Fibroblast of lung (primary cell): Measurements from ENCODE around the gene KCNK10. TPM values are rescaled to one million over a fixed set of nuclear protein-coding genes. Genes with fewer than 3 reads are reported as not detected.

ENCODE experiments used
- DNase-seq, 2 donors: peaks; one replicate each; pipeline versions ENCODE4 v3.0.0 to v3.0.0-alpha.2; 2010; ENCODE audit warnings: low read depth in 2 of 2
- H2AFZ ChIP-seq: 2 replicates; pipeline ENCODE4 v1.5.1; 2012; ENCODE audit warnings: low read length, control low read depth, inconsistent platforms
- H3K27ac ChIP-seq: 2 replicates; pipeline ENCODE4 v1.5.1; 2011; ENCODE audit warnings: low read length, control low read depth; ENCODE audit not compliant: insufficient read depth
- H3K27me3 ChIP-seq: 2 replicates; pipeline ENCODE4 v1.5.1; 2011; ENCODE audit warnings: mild to moderate bottlenecking, low read length; ENCODE audit not compliant: control insufficient read depth, insufficient read depth
- H3K36me3 ChIP-seq: 2 replicates; pipeline ENCODE4 v1.5.1; 2011; ENCODE audit warnings: low read length; ENCODE audit not compliant: control insufficient read depth, insufficient read depth
- H3K4me1 ChIP-seq: 2 replicates; pipeline ENCODE4 v1.5.1; 2011; ENCODE audit warnings: low read length; ENCODE audit not compliant: control insufficient read depth, insufficient read depth; ENCODE audit errors: extremely low read depth
- H3K4me2 ChIP-seq: 2 replicates; pipeline ENCODE4 v1.5.1; 2011; ENCODE audit warnings: low read length, control low read depth; ENCODE audit not compliant: insufficient read depth; ENCODE audit errors: extremely low read depth
- H3K4me3 ChIP-seq, 4 experiments: fragments of 200-600 bp in 1 of 4; sonication (generic) in 1 of 4; replicated peaks in 1 of 4; 2 replicates each; pipeline ENCODE4 v1.5.1; 2011 to 2016; ENCODE audit warnings: low read length in 4 of 4, low read depth in 3 of 4, mild to moderate bottlenecking in 3 of 4, control low read depth in 2 of 4, inconsistent platforms in 1 of 4, mixed read lengths in 1 of 4; ENCODE audit not compliant: insufficient read depth in 1 of 4; ENCODE audit errors: control extremely low read depth in 1 of 4
- H3K79me2 ChIP-seq: 2 replicates; pipeline ENCODE4 v1.5.1; 2012; ENCODE audit warnings: mild to moderate bottlenecking, low read length, inconsistent platforms; ENCODE audit not compliant: control insufficient read depth, insufficient read depth
- H3K9ac ChIP-seq: 2 replicates; pipeline ENCODE4 v1.5.1; 2011; ENCODE audit warnings: mild to moderate bottlenecking, low read length, control low read depth; ENCODE audit not compliant: insufficient read depth
- H3K9me3 ChIP-seq: 2 replicates; pipeline ENCODE4 v1.5.1; 2012; ENCODE audit warnings: low read depth, low read length; ENCODE audit not compliant: control insufficient read depth, insufficient read depth
- H4K20me1 ChIP-seq: 2 replicates; pipeline ENCODE4 v1.5.1; 2011; ENCODE audit warnings: low read length; ENCODE audit not compliant: control insufficient read depth, insufficient read depth; ENCODE audit errors: extremely low read depth
- CTCF ChIP-seq, 2 donors: IDR thresholded peaks in 1 of 2; conservative IDR thresholded peaks in 1 of 2; 1 replicate in 1 of 2; 2 replicates in 1 of 2; pipeline ENCODE4 v1.5.1; 2011 to 2012; ENCODE audit warnings: low read length in 2 of 2, control low read depth in 1 of 2, inconsistent platforms in 1 of 2, low read depth in 1 of 2, mild to moderate bottlenecking in 1 of 2
- EZH2 ChIP-seq: IDR thresholded peaks from 2 replicates; pipeline ENCODE4 v1.5.1; 2012; ENCODE audit warnings: low read length, control low read depth, mild to moderate bottlenecking; ENCODE audit errors: missing control alignments
- polyA plus RNA-seq, 2 donors: library from polyadenylated mRNA; depleted of rRNA in 1 of 2; stranded (reverse) in 1 of 2; unstranded in 1 of 2; fragments of >200 nt; gene quantifications; 2 replicates each; pipeline ENCODE4 v1.2.1, GENCODE V29; 2011 to 2012; ENCODE audit warnings: missing spikeins in 1 of 2
- total RNA-seq: library from RNA; depleted of rRNA; stranded (reverse); fragments of >200 nt; gene quantifications from 2 replicates; pipeline ENCODE4 v1.2.1, GENCODE V29; 2014

KCNK10 gene
- total and polyA plus RNA-seq, 2 donors (not counting 1 experiment from before 2014, with no cell fraction given), result not detected

GRCh38 chr14:88163731-88164255 is 159.3 kb downstream of the KCNK10 start:
- no peaks in the 10 kb centered on the region for H4K20me1 ChIP-seq
- H3K9me3 ChIP-seq, result no peaks in the 10 kb centered on the region
- no peak overlapping the region for H3K4me2 ChIP-seq
- H3K79me2 ChIP-seq, result no peaks in the 10 kb centered on the region
- TF ChIP-seq CTCF (conservative IDR thresholded peaks at IDR 0.05 in 1 of 2, IDR thresholded peaks at IDR 0.05 in 1 of 2; ENCODE audit: low read depth in 1 of 2, low read length in 2 of 2) (no peak), EZH2 (no peak)
- H3K9ac ChIP-seq, result no peak overlapping the region
- no peaks in the 10 kb centered on the region for H3K36me3 ChIP-seq
- no peak for DNase-seq
- no peaks in the 10 kb centered on the region for H3K27me3 ChIP-seq
- H3K4me1 ChIP-seq, result no peaks in the 10 kb centered on the region
- H3K4me3 ChIP-seq, result no peak overlapping the region
- H3K27ac ChIP-seq, result no peak overlapping the region
- H2AFZ ChIP-seq, result no peak overlapping the region

DNA sequence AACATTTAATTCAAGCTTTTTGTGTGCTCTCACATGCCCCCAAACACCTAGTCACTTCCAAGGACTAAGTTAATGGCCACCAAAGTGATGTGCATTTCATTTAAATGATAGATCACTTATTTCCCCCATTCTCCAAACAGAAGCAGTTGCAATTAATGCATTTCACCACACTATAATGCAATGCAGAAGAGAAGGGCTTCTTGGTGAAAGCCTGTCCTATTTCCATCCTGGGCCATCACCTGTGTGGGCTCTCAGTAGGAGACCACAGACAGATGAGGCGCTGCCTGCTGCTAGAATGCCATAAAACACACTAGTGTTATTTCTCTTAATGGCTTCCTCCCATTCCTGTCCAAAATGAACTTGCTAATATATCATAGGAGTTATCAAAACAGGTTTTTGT is 166.9 kb downstream of the KCNK10 start:
- H3K36me3 ChIP-seq, result no peaks in the 10 kb centered on the region
- no peak for DNase-seq

GRCh38 chr14:88154926-88155325 is 168.1 kb downstream of the KCNK10 start:
- Histone ChIP-seq H3K27ac (no peak overlapping the region), H3K36me3 (no peaks in the 10 kb centered on the region), H2AFZ (no peak overlapping the region), H3K4me1 (no peaks in the 10 kb centered on the region), H3K4me2 (no peak overlapping the region), H3K27me3 (no peaks in the 10 kb centered on the region), H3K9ac (no peak overlapping the region), H3K79me2 (no peaks in the 10 kb centered on the region), H3K9me3 (no peaks in the 10 kb centered on the region), H3K4me3 (no peak overlapping the region), H4K20me1 (no peaks in the 10 kb centered on the region)
- no peak for DNase-seq
- TF ChIP-seq EZH2 (no peak), CTCF (conservative IDR thresholded peaks at IDR 0.05 in 1 of 2, IDR thresholded peaks at IDR 0.05 in 1 of 2; ENCODE audit: low read depth in 1 of 2, low read length in 2 of 2) (no peak)

More for the DNA sequence above, 166.9 kb downstream of the KCNK10 start:
- no peaks in the 10 kb centered on the region for H3K79me2 ChIP-seq
- H3K9ac ChIP-seq, result no peak overlapping the region
- H3K4me3 ChIP-seq, result no peak overlapping the region
- H3K9me3 ChIP-seq, result no peaks in the 10 kb centered on the region
- no peaks in the 10 kb centered on the region for H4K20me1 ChIP-seq
- H3K27me3 ChIP-seq, result no peaks in the 10 kb centered on the region
- no peak overlapping the region for H3K27ac ChIP-seq
- TF ChIP-seq CTCF (conservative IDR thresholded peaks at IDR 0.05 in 1 of 2, IDR thresholded peaks at IDR 0.05 in 1 of 2; ENCODE audit: low read depth in 1 of 2, low read length in 2 of 2) (no peak), EZH2 (no peak)
- H3K4me2 ChIP-seq, result no peak overlapping the region
- no peak overlapping the region for H2AFZ ChIP-seq
- no peaks in the 10 kb centered on the region for H3K4me1 ChIP-seq
